Epithelial cell of esophagus (primary cell): Measurements from ENCODE around the gene TMEM119.
A peak's percentile ranks its signal among the peaks of the same experiment; 100 is the strongest.
"Not testable (repeated sequence)": the region's sequence is repeated elsewhere in the genome, so short reads cannot be mapped to it uniquely, and the experiment has no call there.

Experiments
- DNase-seq: peaks from one replicate; pipeline ENCODE4 v3.0.0; 2010; ENCODE audit warnings: low read depth
- H3K4me3 ChIP-seq: 2 replicates; pipeline ENCODE4 v1.5.1; 2011; ENCODE audit warnings: mild to moderate bottlenecking, low read length, control low read depth
- TF ChIP-seq, protein P1 (sequence below): IDR thresholded peaks from 2 replicates; pipeline ENCODE4 v1.5.1; 2011; ENCODE audit warnings: low read depth, mild to moderate bottlenecking, low read length, control low read depth, inconsistent platforms; ENCODE audit not compliant: insufficient read depth; ENCODE audit errors: missing control alignments

TMEM119 gene

DNA sequence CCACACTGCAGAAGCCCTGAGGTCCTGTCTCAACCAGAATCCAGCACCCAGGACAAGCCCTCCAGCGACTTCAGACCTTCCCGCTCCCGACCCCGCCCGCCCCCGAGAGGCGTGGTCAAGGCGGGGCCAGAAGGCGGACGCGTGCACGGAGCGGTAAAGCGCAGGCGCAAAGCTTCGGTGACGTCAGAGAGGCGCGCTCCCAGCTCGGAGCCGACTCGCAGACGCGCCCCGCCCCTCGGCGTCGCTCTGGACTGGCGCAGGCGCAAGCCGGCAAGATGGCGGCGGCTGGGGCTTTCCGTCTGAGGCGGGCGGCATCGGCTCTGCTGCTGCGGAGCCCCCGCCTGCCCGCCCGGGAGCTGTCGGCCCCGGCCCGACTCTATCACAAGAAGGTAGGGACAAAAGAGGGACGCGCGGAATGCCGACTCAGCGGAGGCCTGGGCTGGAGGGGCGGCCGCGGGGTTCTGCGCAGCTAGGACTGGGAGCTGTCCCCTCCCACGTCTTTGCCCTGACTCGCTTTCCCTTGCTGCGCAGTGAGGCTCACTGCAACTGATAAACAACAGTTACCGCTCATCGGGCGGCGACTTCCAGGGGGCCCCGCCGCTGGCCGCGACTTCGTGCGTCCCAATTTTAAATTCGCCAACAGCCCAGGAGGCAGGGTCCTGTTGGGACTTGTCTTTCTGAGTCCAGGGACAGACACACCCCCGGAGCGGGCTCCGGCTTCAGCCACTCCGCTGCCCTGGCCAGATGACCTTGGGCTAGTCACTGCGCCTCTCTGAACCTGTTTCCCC, 35.3 kb downstream of the TMEM119 start, which contains the start of gene ISCU:
Gene ISCU, plus strand, starts transcription at position 249 of the 788 bp plus-strand sequence. Its CDS starts 27 bp downstream, at position 276.
- H3K4me3 ChIP-seq: peak within 1 kb of the TSS; percentile 98
- TF ChIP-seq, protein P1, sequence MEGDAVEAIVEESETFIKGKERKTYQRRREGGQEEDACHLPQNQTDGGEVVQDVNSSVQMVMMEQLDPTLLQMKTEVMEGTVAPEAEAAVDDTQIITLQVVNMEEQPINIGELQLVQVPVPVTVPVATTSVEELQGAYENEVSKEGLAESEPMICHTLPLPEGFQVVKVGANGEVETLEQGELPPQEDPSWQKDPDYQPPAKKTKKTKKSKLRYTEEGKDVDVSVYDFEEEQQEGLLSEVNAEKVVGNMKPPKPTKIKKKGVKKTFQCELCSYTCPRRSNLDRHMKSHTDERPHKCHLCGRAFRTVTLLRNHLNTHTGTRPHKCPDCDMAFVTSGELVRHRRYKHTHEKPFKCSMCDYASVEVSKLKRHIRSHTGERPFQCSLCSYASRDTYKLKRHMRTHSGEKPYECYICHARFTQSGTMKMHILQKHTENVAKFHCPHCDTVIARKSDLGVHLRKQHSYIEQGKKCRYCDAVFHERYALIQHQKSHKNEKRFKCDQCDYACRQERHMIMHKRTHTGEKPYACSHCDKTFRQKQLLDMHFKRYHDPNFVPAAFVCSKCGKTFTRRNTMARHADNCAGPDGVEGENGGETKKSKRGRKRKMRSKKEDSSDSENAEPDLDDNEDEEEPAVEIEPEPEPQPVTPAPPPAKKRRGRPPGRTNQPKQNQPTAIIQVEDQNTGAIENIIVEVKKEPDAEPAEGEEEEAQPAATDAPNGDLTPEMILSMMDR: no peak
- peak; percentile 98 for DNase-seq

DNA sequence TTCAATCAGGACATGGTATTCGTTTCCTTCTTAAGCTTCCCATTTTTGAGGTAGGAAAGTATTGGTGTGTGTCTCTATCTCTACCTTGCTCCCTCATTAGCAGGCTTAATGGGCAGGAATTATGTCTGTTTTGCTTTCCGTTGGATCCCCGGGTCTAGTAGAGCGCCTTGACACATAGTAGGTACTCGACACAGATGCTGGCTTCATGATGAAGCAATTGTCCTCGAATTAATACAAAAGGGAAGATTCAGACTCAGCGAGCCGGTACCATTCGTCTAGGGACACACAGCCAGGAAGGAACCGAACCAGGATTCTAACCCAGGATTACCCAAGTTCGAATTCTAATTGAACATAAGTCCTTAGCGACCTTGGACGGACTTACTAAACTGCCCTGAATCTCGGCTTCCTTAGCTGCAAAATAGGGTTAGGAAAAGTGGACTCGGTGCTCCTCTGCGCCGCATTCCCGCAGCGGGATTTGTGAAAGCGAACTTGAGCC, 36.0 kb downstream of the TMEM119 start:
- no peak for DNase-seq
- TF ChIP-seq, protein P1: no peak
- peak overlapping the region; percentile 98 for H3K4me3 ChIP-seq

DNA sequence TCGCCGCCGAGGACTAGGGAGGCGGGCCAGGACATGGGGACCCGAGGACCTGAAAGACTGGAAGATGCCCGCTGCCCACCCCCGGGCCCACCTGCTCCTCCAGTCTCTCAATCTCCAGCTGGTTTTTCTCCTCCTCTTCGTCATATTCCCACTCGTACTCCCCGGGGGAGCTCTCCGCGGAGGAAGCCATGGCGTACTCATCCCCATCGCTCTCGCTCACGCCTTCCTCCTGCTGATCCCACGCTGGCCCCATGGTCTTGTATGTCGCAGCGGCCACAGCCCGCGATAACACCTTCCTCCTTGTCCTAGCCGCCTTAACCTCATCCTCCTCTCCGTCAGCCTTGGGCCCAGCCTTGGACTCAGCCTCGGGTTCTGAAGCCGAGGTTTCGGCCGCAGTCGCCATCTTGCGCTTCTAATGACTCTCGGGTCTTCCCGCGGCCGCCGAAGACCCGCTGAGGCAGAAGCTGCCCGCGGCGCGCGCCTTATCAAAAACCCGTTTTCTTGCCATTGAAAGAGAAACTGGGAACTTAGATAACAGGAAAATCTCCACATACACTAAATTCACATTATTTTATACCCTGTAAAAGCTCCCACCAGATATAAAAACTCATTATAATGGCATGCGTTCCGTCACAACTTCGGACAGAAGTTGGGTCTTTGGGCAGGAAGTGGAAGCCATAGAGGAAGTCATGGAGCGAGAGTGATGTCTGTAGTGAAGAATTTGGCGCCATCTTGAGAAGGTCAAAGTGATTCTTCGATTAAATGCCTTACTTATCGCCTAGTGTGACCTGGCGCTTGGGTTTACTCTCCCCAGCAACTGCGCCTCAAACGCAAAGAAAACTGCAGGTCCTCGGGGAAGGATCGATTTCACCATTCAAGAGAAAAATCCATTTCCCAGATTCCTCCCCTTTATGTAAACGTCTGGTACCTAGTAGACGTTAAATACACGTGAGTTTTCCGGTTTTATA, 36.8 kb downstream of the TMEM119 start, which contains the start of gene SART3:
Gene SART3, minus strand, starts transcription at position 422 of the 968 bp plus-strand sequence. Its CDS starts 19 bp downstream, at position 403.
- peak within 1 kb of the TSS; percentile 98 for H3K4me3 ChIP-seq
- TF ChIP-seq, protein P1: no peak
- DNase-seq: peak; percentile 89

DNA sequence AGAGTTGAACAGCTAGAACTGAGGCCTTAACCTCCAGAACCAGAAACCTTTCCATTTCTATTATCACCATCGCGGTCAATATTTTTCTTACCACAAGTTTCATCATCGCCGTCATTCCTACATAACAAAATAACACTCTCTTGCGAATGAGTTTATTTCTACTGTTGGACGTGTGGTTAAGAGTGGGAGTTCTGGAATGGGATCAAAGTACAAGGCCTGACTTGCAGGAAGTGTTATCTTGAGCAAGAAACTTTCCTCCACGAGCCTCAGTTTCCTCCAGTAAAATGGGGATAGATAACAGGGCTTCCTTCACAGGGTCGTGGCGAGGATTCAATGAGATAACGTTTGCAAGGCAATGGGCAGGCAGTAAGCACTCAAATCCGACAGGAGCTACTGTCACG, 37.6 kb downstream of the TMEM119 start:
- peak; percentile 29 for DNase-seq
- peak overlapping the region; percentile 98 for H3K4me3 ChIP-seq
- TF ChIP-seq, protein P1: no peak

DNA sequence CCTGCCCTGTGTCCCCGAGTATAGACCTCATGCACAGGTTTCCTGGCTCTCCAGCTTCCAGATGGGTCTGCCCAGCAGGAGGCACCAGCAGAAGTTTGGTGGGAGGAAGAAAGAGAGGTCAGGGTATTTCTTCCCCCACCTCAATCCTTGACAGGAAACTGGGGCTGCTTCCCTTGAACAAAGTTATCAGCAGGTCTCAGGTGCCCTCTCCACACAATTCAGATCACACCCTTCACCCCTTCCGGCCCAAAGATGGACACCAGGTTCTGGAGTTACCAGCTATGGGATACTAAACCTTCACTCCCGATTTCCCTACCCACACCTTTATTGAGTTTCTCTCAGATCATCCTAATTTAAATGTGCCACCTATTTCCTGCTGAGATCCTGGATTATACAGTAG, 38.1 kb downstream of the TMEM119 start:
- peak overlapping the region; percentile 98 for H3K4me3 ChIP-seq
- no peak for DNase-seq
- TF ChIP-seq, protein P1: no peak

DNA sequence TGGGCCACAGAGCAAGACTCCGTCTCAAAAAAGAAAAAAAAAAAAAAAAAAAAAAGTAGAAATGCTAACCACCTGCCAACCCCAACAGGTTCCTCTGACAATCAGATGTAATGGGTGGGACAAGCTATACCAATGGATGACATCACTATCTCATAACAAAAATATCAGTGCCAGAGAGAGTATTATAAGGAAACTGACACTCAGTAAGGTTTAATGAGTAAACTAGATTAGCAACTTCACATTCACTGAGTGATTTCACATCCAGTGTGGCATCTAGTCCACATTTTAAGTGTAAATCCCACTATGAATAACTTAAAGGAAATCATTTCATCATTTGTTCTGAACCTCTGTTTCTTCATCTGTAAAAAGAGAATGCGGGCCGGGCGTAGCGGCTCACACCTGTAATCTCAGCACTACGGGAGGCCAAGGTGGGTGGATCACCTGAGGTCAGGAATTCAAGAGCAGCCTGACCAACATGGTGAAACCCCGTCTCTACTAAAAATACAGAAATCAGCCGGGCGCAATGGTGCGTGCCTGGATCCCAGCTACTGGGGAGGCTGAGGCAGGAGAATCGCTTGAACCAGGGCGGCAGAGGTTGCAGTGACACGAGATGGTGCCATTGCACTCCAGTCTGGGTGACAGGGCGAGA, 38.8 kb downstream of the TMEM119 start:
- H3K4me3 ChIP-seq: no peak overlapping the region

DNA sequence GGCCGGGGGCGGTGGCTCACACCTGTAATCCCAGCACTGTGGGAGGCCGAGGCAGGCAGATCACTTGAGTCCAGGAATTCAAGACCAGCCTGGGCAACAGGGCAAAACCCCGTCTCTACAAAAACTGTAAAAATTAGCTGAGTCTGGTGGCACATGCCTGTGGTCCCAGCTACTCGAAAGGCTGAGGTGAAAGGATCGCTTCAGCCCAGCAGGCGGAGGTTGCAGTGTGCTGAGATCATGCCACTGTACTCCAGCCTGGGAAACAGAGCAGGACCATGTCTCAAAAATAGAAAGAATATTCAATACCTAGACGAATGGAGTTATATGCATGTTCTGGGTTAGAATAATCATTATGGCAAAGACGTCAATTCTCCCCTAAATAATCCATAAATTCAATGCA, 42.5 kb downstream of the TMEM119 start:
- not testable (repeated sequence) for H3K4me3 ChIP-seq, DNase-seq

More for the DNA sequence above, 38.8 kb downstream of the TMEM119 start:
- TF ChIP-seq, protein P1: no peak
- DNase-seq: no peak
